Caco-2 (cell line): Measurements from ENCODE around the gene SMCO3. TPM values are rescaled to one million over a fixed set of nuclear protein-coding genes. Genes with fewer than 3 reads are reported as not detected.

Source experiments
- BruUV-seq: library from RNA; stranded (reverse); fragments of 400-500 nt; replicated peaks from 2 replicates; lab custom pipeline; 2021; lab: Mats Ljungman, UMichigan
- CTCF ChIA-PET: fragments of 300-600 bp; sonication (Branson Sonifier 250); formaldehyde crosslinking; loops from one replicate; lab custom pipeline; 2022; ENCODE audit warnings: antibody characterized with exemption; lab: Charles Lee
- POLR2A ChIA-PET: fragments of 300-600 bp; sonication (Branson Sonifier 250); formaldehyde crosslinking; loops from one replicate; lab custom pipeline; 2022; ENCODE audit warnings: antibody characterized with exemption; lab: Charles Lee
- DNase-seq, 2 experiments: peaks; one replicate each; pipeline versions ENCODE4 v3.0.0 to v3.0.0-alpha.2; 2020 to 2022
- H3K27me3 ChIP-seq: replicated peaks from 2 replicates; pipeline ENCODE4 v1.6.0; 2011; ENCODE audit warnings: low read length; ENCODE audit not compliant: control insufficient read depth, insufficient read depth
- H3K36me3 ChIP-seq: 2 replicates; pipeline ENCODE4 v1.5.1; 2011; ENCODE audit warnings: low read length; ENCODE audit not compliant: control insufficient read depth, insufficient read depth
- H3K4me1 ChIP-seq: fragments of 250-450 bp; sonication (Bioruptor Pico); 2 replicates; pipeline ENCODE4 v1.5.1; 2020; ENCODE audit warnings: mild to moderate bottlenecking
- H3K4me3 ChIP-seq: 2 replicates; pipeline ENCODE4 v1.5.1; 2011; ENCODE audit warnings: low read depth, mild to moderate bottlenecking, control low read depth, low read length
- H3K9me3 ChIP-seq: fragments of 250-450 bp; sonication (Bioruptor Pico); 2 replicates; pipeline ENCODE4 v1.5.1; 2020; ENCODE audit warnings: mild to moderate bottlenecking, moderate library complexity
- H3K27ac Mint-ChIP-seq: one replicate; pipeline ENCODE4 v1.8.0; 2022; ENCODE audit warnings: mixed read lengths; ENCODE audit not compliant: unreplicated experiment
- H3K27me3 Mint-ChIP-seq: one replicate; pipeline ENCODE4 v1.8.0; 2022; ENCODE audit warnings: mixed read lengths; ENCODE audit not compliant: insufficient read depth, unreplicated experiment
- H3K36me3 Mint-ChIP-seq: one replicate; pipeline ENCODE4 v1.8.0; 2022; ENCODE audit warnings: mild to moderate bottlenecking, mixed read lengths; ENCODE audit not compliant: insufficient read depth, unreplicated experiment
- H3K4me1 Mint-ChIP-seq: one replicate; pipeline ENCODE4 v1.8.0; 2022; ENCODE audit warnings: low read depth, mixed read lengths; ENCODE audit not compliant: unreplicated experiment
- H3K4me3 Mint-ChIP-seq: one replicate; pipeline ENCODE4 v1.8.0; 2022; ENCODE audit warnings: mild to moderate bottlenecking, moderate library complexity, mixed read lengths; ENCODE audit not compliant: unreplicated experiment
- H3K9me3 Mint-ChIP-seq: one replicate; pipeline ENCODE4 v1.8.0; 2022; ENCODE audit warnings: mixed read lengths; ENCODE audit not compliant: unreplicated experiment
- CTCF ChIP-seq, 2 experiments: fragments of 200-600 bp in 1 of 2; IDR thresholded peaks; 1 replicate in 1 of 2; 2 replicates in 1 of 2; pipeline versions ENCODE4 v1.5.1 to v1.8.0; 2011 to 2022; ENCODE audit warnings: antibody characterized with exemption in 1 of 2, control low read depth in 1 of 2, inconsistent platforms in 1 of 2, low read depth in 1 of 2, low read length in 1 of 2, mild to moderate bottlenecking in 1 of 2, moderate library complexity in 1 of 2; ENCODE audit not compliant: insufficient read depth in 1 of 2, severe bottlenecking in 1 of 2, unreplicated experiment in 1 of 2
- intact Hi-C: fragments of 100-400 bp; cut with micrococcal nuclease; formaldehyde crosslinking; loops from one replicate; pipeline ENCODE4 v1.10.0; 2022; ENCODE audit not compliant: unreplicated experiment
- total RNA-seq: library from RNA; stranded (reverse); gene quantifications from 2 replicates; pipeline ENCODE4 v1.2.3, GENCODE V29; 2022

Gene SMCO3
- total RNA-seq, 1 experiment from 2014 or later, result not detected

GRCh38 chr12:14810953-14811483 is 3.0 kb downstream of the SMCO3 start:
- H3K4me1 ChIP-seq, result no peaks in the 10 kb centered on the region
- ChIA-PET POLR2A (no interaction called here), CTCF (interaction anchor here (0.6 to 2.4 kb wide), 7 partner anchors 18 to 713 kb away, joined by 3 to 38 read pairs (median 5); no protein-coding TSS in a partner anchor)
- H3K4me3 ChIP-seq, result no peak overlapping the region
- H3K27me3 Mint-ChIP-seq, result peaks cover 7% of the 10 kb centered on the region
- H3K9me3 Mint-ChIP-seq, result no peaks in the 10 kb centered on the region
- peak; percentile 65 to 85 for TF ChIP-seq CTCF (IDR thresholded peaks at IDR 0.05; ENCODE audit: insufficient read depth in 1 of 2, low read depth in 1 of 2, low read length in 1 of 2, severe bottlenecking in 1 of 2, unreplicated experiment in 1 of 2)
- intact Hi-C loops, result loop anchor here (1.0 to 2.0 kb wide), 6 partner anchors 34 to 458 kb away; no protein-coding TSS in a partner anchor
- no peaks in the 10 kb centered on the region for H3K36me3 Mint-ChIP-seq
- DNase-seq, result peak; percentile 63 to 70
- H3K4me3 Mint-ChIP-seq, result no peak overlapping the region
- no peak overlapping the region for H3K27ac Mint-ChIP-seq
- no peaks in the 10 kb centered on the region for H3K27me3 ChIP-seq
- H3K9me3 ChIP-seq, result no peaks in the 10 kb centered on the region
- no peaks in the 10 kb centered on the region for H3K4me1 Mint-ChIP-seq
- no peaks in the 10 kb centered on the region for H3K36me3 ChIP-seq
- no TSS peak for BruUV-seq

GRCh38 chr12:14810167-14810952 is 3.6 kb downstream of the SMCO3 start:
- H3K27me3 ChIP-seq, result no peaks in the 10 kb centered on the region
- H3K4me3 Mint-ChIP-seq, result no peak overlapping the region
- H3K9me3 ChIP-seq, result no peaks in the 10 kb centered on the region
- DNase-seq, result no peak
- CTCF ChIA-PET, result interaction anchor here (0.6 to 2.4 kb wide), 6 partner anchors 35 to 713 kb away, joined by 4 to 38 read pairs (median 6); no protein-coding TSS in a partner anchor
- no peak overlapping the region for H3K4me3 ChIP-seq
- BruUV-seq, result no TSS peak
- H3K36me3 Mint-ChIP-seq, result no peaks in the 10 kb centered on the region
- no peak for TF ChIP-seq CTCF (IDR thresholded peaks at IDR 0.05; ENCODE audit: insufficient read depth in 1 of 2, low read depth in 1 of 2, low read length in 1 of 2, severe bottlenecking in 1 of 2, unreplicated experiment in 1 of 2)
- POLR2A ChIA-PET, result no interaction called here
- no peak overlapping the region for H3K27ac Mint-ChIP-seq
- H3K4me1 Mint-ChIP-seq, result no peaks in the 10 kb centered on the region
- H3K27me3 Mint-ChIP-seq, result peaks cover 7% of the 10 kb centered on the region
- H3K36me3 ChIP-seq, result no peaks in the 10 kb centered on the region
- no peaks in the 10 kb centered on the region; the same call in 1 of the 2 replicates for H3K4me1 ChIP-seq
- intact Hi-C loops, result loop anchor here (2.0 kb wide), 2 partner anchors 82 to 176 kb away; no protein-coding TSS in a partner anchor
- H3K9me3 Mint-ChIP-seq, result no peaks in the 10 kb centered on the region

GRCh38 chr12:14803830-14804160 is 10.2 kb downstream of the SMCO3 start:
- Mint-ChIP-seq H3K36me3 (peaks cover 26% of the 10 kb centered on the region), H3K4me1 (peaks cover 16% of the 10 kb centered on the region), H3K27ac (no peak overlapping the region), H3K4me3 (no peak overlapping the region), H3K27me3 (no peaks in the 10 kb centered on the region), H3K9me3 (no peaks in the 10 kb centered on the region)
- TF ChIP-seq CTCF (IDR thresholded peaks at IDR 0.05; ENCODE audit: insufficient read depth in 1 of 2, low read depth in 1 of 2, low read length in 1 of 2, severe bottlenecking in 1 of 2, unreplicated experiment in 1 of 2), result no peak
- Histone ChIP-seq H3K27me3 (no peaks in the 10 kb centered on the region), H3K36me3 (peaks cover 3% of the 10 kb centered on the region; the same call in 1 of the 2 replicates), H3K4me1 (peaks cover 12% of the 10 kb centered on the region; the same call in 1 of the 2 replicates), H3K4me3 (peak overlapping the region; percentile 47), H3K9me3 (no peaks in the 10 kb centered on the region)
- intact Hi-C loops, result loop anchor here (1.0 to 5.0 kb wide), 4 partner anchors 32 to 1079 kb away; partner anchors contain the start of genes ART4 and STRAP
- no peak for DNase-seq
- TSS peak; percentile 81 for BruUV-seq
- ChIA-PET POLR2A (interaction anchor here (1.0 to 2.6 kb wide), 3 partner anchors 29 to 1107 kb away, joined by 6 to 42 read pairs (median 24); partner anchors contain the start of gene DERA), CTCF (interaction anchor here (0.6 to 1.6 kb wide), 4 partner anchors 10 to 192 kb away, joined by 3 to 16 read pairs (median 4); a partner anchor contains a TSS)
